HFFc6 (cell line): ENCODE data around the gene OSBPL2. TPM values are rescaled to one million over a fixed set of nuclear protein-coding genes. Genes with fewer than 3 reads are reported as not detected.

Experiments
- DNase-seq: peaks from one replicate; pipeline ENCODE4 v3.0.0-alpha.2; 2018
- H3K27ac Mint-ChIP-seq: 2 replicates; pipeline ENCODE4 v1.8.0; 2020; ENCODE audit warnings: mild to moderate bottlenecking, mixed read lengths
- H3K27me3 Mint-ChIP-seq: 2 replicates; pipeline ENCODE4 v1.8.0; 2021; ENCODE audit warnings: mild to moderate bottlenecking, moderate library complexity, mixed read lengths; ENCODE audit not compliant: insufficient read depth
- H3K36me3 Mint-ChIP-seq: 2 replicates; pipeline ENCODE4 v1.8.0; 2021; ENCODE audit warnings: low read depth, mixed read lengths
- H3K4me1 Mint-ChIP-seq: 2 replicates; pipeline ENCODE4 v1.8.0; 2020; ENCODE audit warnings: low read depth, mixed read lengths
- H3K4me3 Mint-ChIP-seq: 2 replicates; pipeline ENCODE4 v1.8.0; 2020; ENCODE audit warnings: mild to moderate bottlenecking, moderate library complexity, mixed read lengths
- H3K9me3 Mint-ChIP-seq: 2 replicates; pipeline ENCODE4 v1.8.0; 2020; ENCODE audit warnings: mild to moderate bottlenecking, mixed read lengths
- CTCF ChIP-seq: fragments of 200-600 bp; sonication (generic); IDR thresholded peaks from 2 replicates; pipeline ENCODE4 v1.5.0; 2021; ENCODE audit warnings: antibody characterized with exemption, mild to moderate bottlenecking
- total RNA-seq, 6 experiments: library from RNA; stranded (reverse); fragmentation: NEBNext Ultra II Directional; extraction: Animal tissue kit (Norgen Biotek cat#: 25700); gene quantifications; 2 replicates in 1 of 6; 3 replicates in 5 of 6; pipeline ENCODE4 v1.2.3, GENCODE V29; 2021

Gene OSBPL2
- total RNA-seq, 6 experiments from 2014 or later: 32.2 to 37.6 (median 33.5) TPM

GRCh38 chr20:62266340-62266739 lies 28.0 kb downstream of the OSBPL2 start:
- TF ChIP-seq CTCF: no peak
- Mint-ChIP-seq H3K36me3 (peaks cover 19% of the 10 kb centered on the region), H3K9me3 (peaks cover 9% of the 10 kb centered on the region), H3K27ac (no peak overlapping the region), H3K4me1 (no peaks in the 10 kb centered on the region), H3K4me3 (no peak overlapping the region), H3K27me3 (no peaks in the 10 kb centered on the region; the same call in 1 of the 2 replicates)
- DNase-seq: no peak

- no peaks in the 10 kb centered on the region for H3K4me1 Mint-ChIP-seq
These were observed 28.5 kb downstream of the OSBPL2 start for GRCh38 chr20:62266851-62267250.

GRCh38 chr20:62267543-62267942 lies 29.2 kb downstream of the OSBPL2 start:
- DNase-seq: no peak
- H3K27ac Mint-ChIP-seq: no peak overlapping the region

More at GRCh38 chr20:62266851-62267250, 28.5 kb downstream of the OSBPL2 start:
- H3K9me3 Mint-ChIP-seq: peaks cover 9% of the 10 kb centered on the region
- H3K36me3 Mint-ChIP-seq: peaks cover 19% of the 10 kb centered on the region
- no peak overlapping the region for H3K4me3 Mint-ChIP-seq
- H3K27ac Mint-ChIP-seq: no peak overlapping the region
- no peaks in the 10 kb centered on the region; the same call in 1 of the 2 replicates for H3K27me3 Mint-ChIP-seq
- no peak for DNase-seq
- TF ChIP-seq CTCF: no peak

GRCh38 chr20:62268228-62268900 lies 30.0 kb downstream of the OSBPL2 start:
- peaks cover 9% of the 10 kb centered on the region for H3K9me3 Mint-ChIP-seq
- no peak for DNase-seq
- H3K36me3 Mint-ChIP-seq: peaks cover 14% of the 10 kb centered on the region
- no peak overlapping the region for H3K4me3 Mint-ChIP-seq
- no peak for TF ChIP-seq CTCF
- H3K27ac Mint-ChIP-seq: no peak overlapping the region
- H3K4me1 Mint-ChIP-seq: no peaks in the 10 kb centered on the region
- H3K27me3 Mint-ChIP-seq: no peaks in the 10 kb centered on the region; the same call in 1 of the 2 replicates

More at GRCh38 chr20:62267543-62267942, 29.2 kb downstream of the OSBPL2 start:
- TF ChIP-seq CTCF: no peak
- H3K4me3 Mint-ChIP-seq: no peak overlapping the region
- H3K36me3 Mint-ChIP-seq: peaks cover 14% of the 10 kb centered on the region
- H3K27me3 Mint-ChIP-seq: no peaks in the 10 kb centered on the region; the same call in 1 of the 2 replicates
- peaks cover 9% of the 10 kb centered on the region for H3K9me3 Mint-ChIP-seq
- H3K4me1 Mint-ChIP-seq: no peaks in the 10 kb centered on the region

- Mint-ChIP-seq H3K27ac (no peak overlapping the region; the same call in 1 of the 2 replicates), H3K4me3 (no peak overlapping the region), H3K27me3 (no peaks in the 10 kb centered on the region; the same call in 1 of the 2 replicates), H3K36me3 (peaks cover 13% of the 10 kb centered on the region), H3K9me3 (peaks cover 9% of the 10 kb centered on the region), H3K4me1 (no peaks in the 10 kb centered on the region)
- TF ChIP-seq CTCF: no peak
- no peak for DNase-seq
These were observed 31.1 kb downstream of the OSBPL2 start for GRCh38 chr20:62269378-62269777.
